Muscle of back (tissue), 13 donors: ENCODE data around the gene NCAPH2. TPM values are rescaled to one million over a fixed set of nuclear protein-coding genes. Genes with fewer than 3 reads are reported as not detected.
A peak's percentile ranks its signal among the peaks of the same experiment; 100 is the strongest.

ENCODE experiments used
- DNase-seq, 3 donors: peaks; one replicate each; pipeline versions ENCODE4 v3.0.0 to v3.0.0-alpha.2; 2013
- long read RNA-seq, 9 donors: transcript quantifications; one replicate each; lab custom pipeline, GENCODE V29; 2026
- polyA plus RNA-seq, 10 donors: library from polyadenylated mRNA; unstranded; fragments of 120-200 nt; gene quantifications; one replicate each; pipeline ENCODE4 v1.2.1, GENCODE V29; 2013; ENCODE audit not compliant: insufficient read length in 10 of 10

NCAPH2 gene
- polyA plus RNA-seq, result 10 to 100 TPM; 24.5 to 39.8 (median 32.0) TPM
- long read RNA-seq, donor 1, partial matches to known transcripts, result 0 of 5 reads
- long read RNA-seq, donor 1, other reads (novel, unspliced or antisense), result 0 of 5 reads
- long read RNA-seq, donor 2, partial matches to known transcripts, result 0 of 5 reads
- long read RNA-seq, donor 2, other reads (novel, unspliced or antisense), result 0 of 5 reads
- long read RNA-seq, donor 3, result 0 reads
- long read RNA-seq, donor 4, partial matches to known transcripts, result 9 of 12 reads
- long read RNA-seq, donor 4, other reads (novel, unspliced or antisense), result 0 of 12 reads
- long read RNA-seq, donor 5, partial matches to known transcripts, result 0 of 2 reads
- long read RNA-seq, donor 5, other reads (novel, unspliced or antisense), result 0 of 2 reads
- long read RNA-seq, donor 6, transcript NCAPH2-205 (20 exons, 2,037 nt), result major isoform, 6 of 8 reads
- long read RNA-seq, donor 6, partial matches to known transcripts, result 0 of 8 reads
- long read RNA-seq, donor 6, other reads (novel, unspliced or antisense), result 0 of 8 reads
- long read RNA-seq, donor 7, partial matches to known transcripts, result 10 of 11 reads
- long read RNA-seq, donor 7, other reads (novel, unspliced or antisense), result 0 of 11 reads
- long read RNA-seq, donor 8, partial matches to known transcripts, result 6 of 14 reads
- long read RNA-seq, donor 8, other reads (novel, unspliced or antisense), result 6 of 14 reads
- long read RNA-seq, donor 9, result 0 reads

GRCh38 chr22:50507991-50508884, at the start of gene NCAPH2:
Gene NCAPH2 (plus strand): TSS chr22:50508224. CDS start chr22:50508338, 114 bp downstream.
- peak; percentile 97 to 100 (median 99) for DNase-seq

GRCh38 chr22:50459016-50459415, 49.0 kb upstream of the NCAPH2 start:
- DNase-seq, result no peak

- no peak for DNase-seq
Measured at GRCh38 chr22:50459496-50460140, 48.4 kb upstream of the NCAPH2 start.

- DNase-seq, result no peak
Measured at GRCh38 chr22:50460938-50461337, 47.1 kb upstream of the NCAPH2 start.

- DNase-seq, result no peak
Measured at GRCh38 chr22:50461536-50461935, 46.5 kb upstream of the NCAPH2 start.

- DNase-seq, result no peak
Measured at GRCh38 chr22:50461979-50462540, 46.0 kb upstream of the NCAPH2 start.

GRCh38 chr22:50463188-50463900, 44.7 kb upstream of the NCAPH2 start:
- DNase-seq, result no peak

GRCh38 chr22:50464451-50464850, 43.6 kb upstream of the NCAPH2 start:
- no peak for DNase-seq

- DNase-seq, result no peak
Measured at GRCh38 chr22:50465066-50465930, 42.7 kb upstream of the NCAPH2 start.

GRCh38 chr22:50467341-50467740, 40.7 kb upstream of the NCAPH2 start:
- no peak for DNase-seq

GRCh38 chr22:50467773-50468440, 40.1 kb upstream of the NCAPH2 start:
- DNase-seq, result no peak

GRCh38 chr22:50468626-50469025, 39.4 kb upstream of the NCAPH2 start:
- no peak for DNase-seq

- DNase-seq, result no peak
Measured at GRCh38 chr22:50469377-50470305, 38.4 kb upstream of the NCAPH2 start.

- no peak for DNase-seq
Measured at GRCh38 chr22:50470491-50470890, 37.5 kb upstream of the NCAPH2 start.

GRCh38 chr22:50471197-50471847, 36.7 kb upstream of the NCAPH2 start:
- no peak for DNase-seq

- DNase-seq, result no peak
Measured at GRCh38 chr22:50471962-50472361, 36.1 kb upstream of the NCAPH2 start.

GRCh38 chr22:50473088-50473487, 34.9 kb upstream of the NCAPH2 start:
- no peak for DNase-seq
